LNCAP (cell line): ENCODE data around the gene TUBB4B.

Source experiments
- CTCF ChIP-seq: fragments of 450-650 bp; IDR thresholded peaks from 2 replicates; pipeline ENCODE4 v1.5.1; 2017; ENCODE audit warnings: mild to moderate bottlenecking

The TUBB4B gene

GRCh38 chr9:137233143-137233980 lies 7.7 kb upstream of the TUBB4B start:
- TF ChIP-seq CTCF = no peak

GRCh38 chr9:137234055-137234697 lies 6.9 kb upstream of the TUBB4B start:
- TF ChIP-seq CTCF = no peak

GRCh38 chr9:137234758-137235423 lies 6.2 kb upstream of the TUBB4B start:
- TF ChIP-seq CTCF = no peak

GRCh38 chr9:137235424-137236237 lies 5.5 kb upstream of the TUBB4B start:
- TF ChIP-seq CTCF = no peak

GRCh38 chr9:137236238-137236935 lies 4.7 kb upstream of the TUBB4B start:
- TF ChIP-seq CTCF = peak; percentile 99

- no peak for TF ChIP-seq CTCF
Observed at GRCh38 chr9:137236936-137237421, 4.1 kb upstream of the TUBB4B start.
